H1 (cell line): Measurements from ENCODE around the gene SH2D1B. TPM values are rescaled to one million over a fixed set of nuclear protein-coding genes. Genes with fewer than 3 reads are reported as not detected.

ENCODE experiments used
- CEBPB ChIP-seq: IDR thresholded peaks from 2 replicates; pipeline ENCODE4 v1.6.1; 2012; ENCODE audit warnings: low read depth, low read length
- FOSL1 ChIP-seq: IDR thresholded peaks from 2 replicates; pipeline ENCODE4 v1.6.1; 2011; ENCODE audit warnings: mild to moderate bottlenecking, low read depth, low read length, moderate library complexity; ENCODE audit not compliant: insufficient read depth
- HDAC6 ChIP-seq: IDR thresholded peaks from one replicate; pipeline ENCODE4 v1.7.1; 2012; ENCODE audit warnings: low read depth, mild to moderate bottlenecking, inconsistent platforms, low read length, moderate library complexity
- KDM5A ChIP-seq: fragments of 200-600 bp; IDR thresholded peaks from 2 replicates; pipeline ENCODE4 v1.7.1; 2012; ENCODE audit warnings: mild to moderate bottlenecking, low read length, inconsistent platforms, mixed read lengths
- polyA plus RNA-seq, 7 experiments: library from polyadenylated mRNA; depleted of rRNA in 3 of 7; stranded (reverse) in 5 of 7; unstranded in 2 of 7; fragments of >200 nt in 5 of 7; fragments of 200-250 nt in 2 of 7; gene quantifications; 1 replicate in 5 of 7; 2 replicates in 1 of 7; 4 replicates in 1 of 7; pipeline versions ENCODE4 v1.2.1 to v1.2.3, GENCODE V29; 2011 to 2013; ENCODE audit warnings: missing spikeins in 2 of 7, mixed read lengths in 2 of 7
- total RNA-seq: library from RNA; stranded (reverse); fragmentation: NEBNext Ultra II Directional; extraction: Animal tissue kit (Norgen Biotek cat#: 25700); gene quantifications from 2 replicates; pipeline ENCODE4 v1.2.1, GENCODE V29; 2021

SH2D1B gene
- total and polyA plus RNA-seq, 2 of the 8 experiments (the other 6 are each of a cell fraction or from before 2014, with no cell fraction given): not detected

DNA sequence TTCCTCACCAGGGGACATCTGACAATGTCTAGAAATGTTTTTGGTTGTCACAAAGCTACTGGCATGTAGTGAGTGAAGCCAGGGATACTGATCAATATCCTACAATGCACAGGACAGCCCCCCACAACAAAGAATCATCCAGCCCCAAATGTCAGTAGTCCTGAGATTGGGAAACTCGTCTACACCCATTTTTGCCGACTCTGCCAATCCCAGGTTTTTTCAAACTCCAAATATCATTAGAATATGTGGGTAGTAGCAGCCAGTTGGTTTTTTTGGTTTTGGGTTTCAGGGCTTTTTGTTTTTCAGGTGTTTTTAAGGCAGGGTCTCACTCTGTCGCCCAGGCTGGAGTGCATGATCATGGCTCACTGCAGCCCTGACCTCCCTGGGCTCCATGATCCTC is 41.2 kb downstream of the SH2D1B start (continued):
- TF ChIP-seq KDM5A (no peak), HDAC6 (no peak), FOSL1 (no peak), CEBPB (no peak)
